Measurements from ENCODE around the gene DPP3.

GRCh38 chr11:66532784-66533183 is 52.5 kb downstream of the DPP3 start:
- TF ChIP-seq CTCF (conservative IDR thresholded peaks at IDR 0.05; ENCODE audit: low read length) (no peak), EZH2phosphoT487 (IDR thresholded peaks at IDR 0.05; ENCODE audit: borderline replicate concordance, low read depth, low read length) (no peak)
